Smooth muscle cell (in vitro differentiated cells): ENCODE data around the gene SUSD6. TPM values are rescaled to one million over a fixed set of nuclear protein-coding genes. Genes with fewer than 3 reads are reported as not detected.
A peak's percentile ranks its signal among the peaks of the same experiment; 100 is the strongest.

ENCODE experiments used
- DNase-seq: peaks from one replicate; lab custom pipeline; 2025; ENCODE audit not compliant: unreplicated experiment; lab: John Stamatoyannopoulos, UW
- H2AFZ ChIP-seq: fragments of 200-600 bp; sonication (generic); 2 replicates; pipeline ENCODE4 v1.6.0; 2016; ENCODE audit warnings: antibody characterized with exemption, low read depth, mild to moderate bottlenecking
- H3F3A ChIP-seq: fragments of 200-600 bp; sonication (generic); 2 replicates; pipeline ENCODE4 v1.6.0; 2017; ENCODE audit warnings: antibody characterized with exemption, low read depth
- H3K27ac ChIP-seq: fragments of 200-600 bp; sonication (generic); 2 replicates; pipeline ENCODE4 v1.5.1; 2016; ENCODE audit warnings: low read depth, mild to moderate bottlenecking
- H3K27me3 ChIP-seq: fragments of 200-600 bp; sonication (generic); 2 replicates; pipeline ENCODE4 v1.6.1; 2016; ENCODE audit warnings: low read depth, mild to moderate bottlenecking
- H3K36me3 ChIP-seq: fragments of 200-600 bp; sonication (generic); 2 replicates; pipeline ENCODE4 v1.5.1; 2016; ENCODE audit warnings: low read depth
- H3K4me1 ChIP-seq: fragments of 200-600 bp; sonication (generic); 2 replicates; pipeline ENCODE4 v1.5.1; 2016; ENCODE audit warnings: low read depth
- H3K4me2 ChIP-seq: fragments of 200-600 bp; sonication (generic); 2 replicates; pipeline ENCODE4 v1.6.0; 2016; ENCODE audit warnings: mild to moderate bottlenecking
- H3K4me3 ChIP-seq: fragments of 200-600 bp; sonication (generic); 2 replicates; pipeline ENCODE4 v1.5.1; 2016; ENCODE audit warnings: mild to moderate bottlenecking
- H3K79me2 ChIP-seq: fragments of 200-600 bp; sonication (generic); 2 replicates; pipeline ENCODE4 v1.6.0; 2016; ENCODE audit warnings: low read depth, mild to moderate bottlenecking
- H3K9ac ChIP-seq: fragments of 200-600 bp; sonication (generic); 2 replicates; pipeline ENCODE4 v1.6.0; 2016; ENCODE audit warnings: low read depth
- H3K9me3 ChIP-seq: fragments of 200-600 bp; sonication (generic); replicated peaks from 2 replicates; pipeline ENCODE4 v1.5.1; 2016; ENCODE audit warnings: low read depth
- H4K20me1 ChIP-seq: fragments of 200-600 bp; sonication (generic); 2 replicates; pipeline ENCODE4 v1.6.0; 2016; ENCODE audit warnings: low read depth
- CTCF ChIP-seq: fragments of 200-600 bp; sonication (generic); IDR thresholded peaks from 2 replicates; pipeline ENCODE4 v1.5.1; 2017; ENCODE audit warnings: borderline replicate concordance, mild to moderate bottlenecking, antibody characterized with exemption; ENCODE audit not compliant: insufficient read depth, poor library complexity, severe bottlenecking
- WGBS: methylation state at CpG from one replicate; pipeline ENCODE4 v1.1.7; 2016; ENCODE audit warnings: low lambda C conversion rate; 5-methylcytosine and 5-hydroxymethylcytosine counted together
- polyA plus RNA-seq: library from polyadenylated mRNA; unstranded; fragments of >200 nt; fragmentation: Nextera tagmentation; extraction: Ambion mirVana; gene quantifications from 2 replicates; pipeline ENCODE4 v1.2.1, GENCODE V29; 2016
- total RNA-seq: library from RNA; depleted of rRNA; stranded (reverse); fragments of >200 nt; gene quantifications from 2 replicates; pipeline ENCODE4 v1.2.3, GENCODE V29; 2014

The SUSD6 gene
- total and polyA plus RNA-seq, 2 experiments from 2014 or later, result 15.8 to 25.9 TPM

DNA sequence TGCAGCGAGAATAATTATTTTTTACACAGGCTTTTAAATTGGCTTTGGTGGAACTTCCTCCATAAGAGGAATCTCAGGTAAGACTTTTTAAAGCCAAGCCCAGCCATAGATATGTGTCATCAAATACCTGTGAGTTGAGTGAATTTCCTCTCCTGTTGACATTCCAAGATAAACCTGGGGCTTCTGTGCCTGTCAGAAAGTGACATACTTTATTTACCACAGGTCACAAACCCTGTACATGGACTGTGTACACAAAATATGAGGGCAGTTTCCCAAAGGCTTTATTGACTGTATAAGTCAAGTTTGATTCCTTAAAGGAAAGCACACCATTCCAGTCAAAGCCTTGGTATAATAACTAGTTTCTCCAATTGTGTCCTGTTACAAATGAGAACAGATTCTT is 129.7 kb downstream of the SUSD6 start:
- Histone ChIP-seq H3K9me3 (no peaks in the 10 kb centered on the region), H3K27ac (peak overlapping the region; percentile 45), H2AFZ (no peak overlapping the region), H3K27me3 (no peaks in the 10 kb centered on the region), H3K4me3 (no peak overlapping the region), H3K36me3 (no peaks in the 10 kb centered on the region), H3K4me1 (no peaks in the 10 kb centered on the region), H3K79me2 (no peaks in the 10 kb centered on the region), H3F3A (no peaks in the 10 kb centered on the region), H3K4me2 (no peak overlapping the region), H3K9ac (no peak overlapping the region), H4K20me1 (no peaks in the 10 kb centered on the region)
- DNase-seq, result no peak
- TF ChIP-seq CTCF, result no peak
- 73% methylated on average over 1 of the region's 1 CpG for WGBS

GRCh38 chr14:69749956-69750355 is 138.6 kb downstream of the SUSD6 start:
- DNase-seq, result no peak
- Histone ChIP-seq H3K27me3 (no peaks in the 10 kb centered on the region), H3K4me3 (no peak overlapping the region), H3K79me2 (no peaks in the 10 kb centered on the region), H3K4me1 (no peaks in the 10 kb centered on the region), H3K9ac (no peak overlapping the region), H3K9me3 (no peaks in the 10 kb centered on the region), H3K4me2 (no peak overlapping the region), H3K27ac (no peak overlapping the region), H3F3A (no peaks in the 10 kb centered on the region), H2AFZ (no peak overlapping the region), H4K20me1 (no peaks in the 10 kb centered on the region), H3K36me3 (no peaks in the 10 kb centered on the region)
- 36% methylated on average over 1 of the region's 1 CpG for WGBS
- TF ChIP-seq CTCF, result no peak

GRCh38 chr14:69750495-69750894 is 139.1 kb downstream of the SUSD6 start:
- H4K20me1 ChIP-seq, result no peaks in the 10 kb centered on the region
- no peaks in the 10 kb centered on the region for H3K4me1 ChIP-seq
- no peak for TF ChIP-seq CTCF
- H3K36me3 ChIP-seq, result no peaks in the 10 kb centered on the region
- H3K4me3 ChIP-seq, result no peak overlapping the region
- no peak for DNase-seq
- H3K27me3 ChIP-seq, result no peaks in the 10 kb centered on the region
- no peak overlapping the region for H3K9ac ChIP-seq
- H2AFZ ChIP-seq, result no peak overlapping the region
- H3K4me2 ChIP-seq, result no peak overlapping the region
- H3F3A ChIP-seq, result no peaks in the 10 kb centered on the region
- no peak overlapping the region for H3K27ac ChIP-seq
- H3K9me3 ChIP-seq, result no peaks in the 10 kb centered on the region
- WGBS, result 100% methylated on average over 2 of the region's 2 CpGs
- H3K79me2 ChIP-seq, result no peaks in the 10 kb centered on the region

DNA sequence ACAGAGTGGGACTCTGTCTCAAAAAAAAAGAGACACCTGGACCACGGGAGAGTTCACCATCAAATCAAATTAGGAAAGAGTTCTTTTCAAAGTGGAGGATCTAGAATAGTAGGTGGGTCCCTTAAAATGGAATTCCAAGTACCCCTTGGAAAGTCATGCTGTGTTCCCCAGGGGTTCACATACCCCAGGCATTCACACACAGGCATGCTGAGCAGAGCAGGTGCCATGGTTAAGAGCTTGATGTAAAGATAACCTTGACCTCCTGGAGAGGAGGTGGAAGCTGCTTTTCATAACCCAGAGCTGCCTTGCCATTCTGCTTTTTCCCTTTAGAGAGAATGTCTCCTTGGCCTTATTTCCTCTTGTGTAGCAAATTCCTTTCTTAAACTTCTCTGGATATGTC is 141.4 kb downstream of the SUSD6 start:
- H3K9me3 ChIP-seq, result no peaks in the 10 kb centered on the region
- no peak for TF ChIP-seq CTCF
- no peak for DNase-seq
- no peak overlapping the region for H3K27ac ChIP-seq
- no peaks in the 10 kb centered on the region for H3K27me3 ChIP-seq
- H3K36me3 ChIP-seq, result no peaks in the 10 kb centered on the region
- H2AFZ ChIP-seq, result no peak overlapping the region
- no peaks in the 10 kb centered on the region for H3F3A ChIP-seq
- no peaks in the 10 kb centered on the region for H4K20me1 ChIP-seq
- no peaks in the 10 kb centered on the region for H3K79me2 ChIP-seq
- no peaks in the 10 kb centered on the region for H3K4me1 ChIP-seq
- H3K4me2 ChIP-seq, result no peak overlapping the region
- no peak overlapping the region for H3K9ac ChIP-seq
- 71% methylated on average over 1 of the region's 1 CpG for WGBS
- H3K4me3 ChIP-seq, result no peak overlapping the region
